Fibroblast of skin of right biceps (primary cell): ENCODE measurements around the gene MAP2K5.

Source experiments
- DNase-seq: peaks from one replicate; pipeline ENCODE4 v3.0.0-alpha.2; 2013

MAP2K5 gene

GRCh38 chr15:67765701-67766100 is 223.2 kb downstream of the MAP2K5 start:
- DNase-seq: no peak

DNA sequence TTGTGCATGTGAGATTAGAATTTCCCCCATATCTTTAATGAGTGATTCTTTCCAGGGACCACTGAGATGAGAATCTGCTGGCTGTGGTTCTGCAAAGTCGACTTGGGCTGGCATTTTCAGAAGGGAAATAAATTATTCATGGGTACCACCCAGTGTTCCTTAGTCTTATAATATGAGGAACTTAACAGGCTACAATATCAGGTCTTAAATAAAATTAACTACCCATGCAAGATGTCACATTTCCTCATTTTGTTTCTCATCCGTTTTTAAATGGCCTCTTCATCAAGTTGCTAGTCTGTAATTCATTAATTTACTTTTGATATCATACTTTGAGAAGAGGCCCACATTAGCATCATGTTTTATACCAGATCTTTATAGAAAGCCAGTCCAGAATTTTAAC is 224.5 kb downstream of the MAP2K5 start:
- DNase-seq: no peak

GRCh38 chr15:67768313-67768977 is 225.9 kb downstream of the MAP2K5 start:
- no peak for DNase-seq

- no peak for DNase-seq
Observed at GRCh38 chr15:67769497-67770357, 227.2 kb downstream of the MAP2K5 start.

DNA sequence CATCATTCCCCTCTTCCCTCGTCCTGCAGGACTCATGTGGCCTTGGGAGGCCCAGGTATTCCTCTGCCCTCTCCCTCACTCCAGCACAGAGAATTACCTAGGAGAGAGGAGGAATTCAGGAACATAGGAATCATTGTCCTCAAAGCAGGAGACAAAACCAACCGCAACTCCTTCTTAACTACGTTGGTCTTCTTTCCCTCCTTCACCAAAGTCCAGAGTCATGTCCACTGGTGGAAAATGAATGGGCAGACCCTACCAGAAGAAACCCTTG is 227.8 kb downstream of the MAP2K5 start:
- DNase-seq: no peak

- no peak for DNase-seq
Observed at GRCh38 chr15:67771189-67771800, 228.8 kb downstream of the MAP2K5 start.

GRCh38 chr15:67774626-67775025 is 232.1 kb downstream of the MAP2K5 start:
- no peak for DNase-seq

DNA sequence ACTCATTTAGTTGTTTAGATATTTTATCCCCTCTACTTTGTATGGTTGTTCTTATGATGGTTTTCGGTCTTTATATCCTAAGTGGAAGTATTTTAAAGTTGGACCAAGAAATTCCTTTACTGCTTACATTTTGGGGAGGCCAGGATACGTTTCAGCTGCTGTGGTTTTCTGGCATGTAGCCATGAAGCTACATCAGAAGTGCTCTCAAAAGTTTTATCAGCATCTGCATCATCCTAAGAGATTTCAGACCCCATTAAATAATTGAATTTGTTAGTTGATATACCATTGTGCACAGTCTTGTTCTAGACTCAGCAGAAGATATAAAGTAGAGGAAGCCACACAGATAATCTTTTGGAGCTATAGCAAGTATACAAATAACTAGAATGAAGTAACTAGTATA is 232.7 kb downstream of the MAP2K5 start:
- DNase-seq: no peak

GRCh38 chr15:67775998-67776397 is 233.5 kb downstream of the MAP2K5 start:
- DNase-seq: no peak

- DNase-seq: peak; percentile 58
Observed at GRCh38 chr15:67776600-67776999, 234.1 kb downstream of the MAP2K5 start.

DNA sequence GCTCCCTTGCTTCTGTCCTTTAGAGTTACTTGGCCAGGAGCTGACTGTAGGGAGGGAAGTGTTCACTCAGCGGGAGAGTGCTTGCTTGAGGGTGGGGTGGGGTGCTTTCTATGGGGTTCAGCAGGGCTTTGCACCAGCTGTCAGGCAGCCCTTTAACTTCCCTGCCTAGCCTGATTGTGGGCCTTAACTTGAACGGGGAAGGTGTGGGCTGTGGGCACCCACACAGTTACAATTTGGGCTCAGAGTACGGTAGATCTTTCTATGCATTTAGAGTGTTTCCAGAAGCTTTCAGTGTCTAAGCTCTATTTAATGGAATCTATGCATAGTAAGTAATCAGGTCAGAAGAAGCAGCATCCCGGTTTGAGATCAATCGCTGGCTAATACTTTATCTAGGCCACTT is 234.6 kb downstream of the MAP2K5 start:
- no peak for DNase-seq

- peak; percentile 16 for DNase-seq
Observed at GRCh38 chr15:67777773-67778172, 235.3 kb downstream of the MAP2K5 start.

DNA sequence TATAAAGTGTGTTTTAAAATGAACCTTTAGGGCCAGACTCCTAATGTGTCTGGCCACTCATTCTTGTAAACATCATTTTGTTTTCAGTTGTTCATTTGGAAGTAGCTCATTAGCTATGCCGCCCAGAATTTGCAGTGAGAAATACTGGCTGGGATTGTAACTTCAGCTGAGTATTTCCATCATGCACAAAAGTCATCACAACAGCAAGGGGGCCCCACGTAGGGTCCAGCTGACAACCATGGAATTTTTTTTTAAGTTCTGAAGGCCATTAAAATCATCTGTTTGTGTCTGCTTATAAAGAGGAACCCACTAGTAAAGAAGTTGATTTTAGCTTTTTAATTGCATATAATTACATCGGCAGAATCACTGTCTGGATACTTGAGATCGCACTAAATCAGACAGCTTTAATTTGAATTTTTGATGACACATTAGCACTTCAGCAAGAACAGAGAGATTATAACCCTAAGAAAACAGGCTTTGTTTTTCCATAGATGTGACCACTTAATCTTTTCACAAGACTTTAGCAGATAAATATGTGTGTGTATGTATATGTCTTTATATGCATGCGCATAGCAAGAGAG is 236.6 kb downstream of the MAP2K5 start:
- no peak for DNase-seq

- no peak for DNase-seq
Observed at GRCh38 chr15:67779549-67780111, 237.1 kb downstream of the MAP2K5 start.

DNA sequence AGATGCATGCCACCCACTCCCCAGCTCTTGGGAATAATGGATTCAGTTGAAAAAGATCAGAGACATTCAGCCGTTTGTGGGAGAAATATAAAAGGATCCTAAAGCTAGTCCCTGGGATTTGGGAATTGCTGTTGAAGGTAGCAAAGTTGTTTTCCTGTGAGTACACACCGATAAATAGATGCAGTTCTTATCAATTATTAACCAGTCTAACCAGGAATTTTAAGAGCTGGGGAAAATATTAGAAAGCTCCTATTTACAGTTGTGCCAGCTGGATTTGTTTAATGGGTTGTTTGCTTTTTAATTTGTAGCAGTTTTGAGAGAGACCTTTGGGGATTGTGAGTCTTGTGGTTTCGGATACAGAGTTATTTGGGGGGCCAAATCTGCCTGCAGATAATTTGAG is 238.6 kb downstream of the MAP2K5 start:
- no peak for DNase-seq

DNA sequence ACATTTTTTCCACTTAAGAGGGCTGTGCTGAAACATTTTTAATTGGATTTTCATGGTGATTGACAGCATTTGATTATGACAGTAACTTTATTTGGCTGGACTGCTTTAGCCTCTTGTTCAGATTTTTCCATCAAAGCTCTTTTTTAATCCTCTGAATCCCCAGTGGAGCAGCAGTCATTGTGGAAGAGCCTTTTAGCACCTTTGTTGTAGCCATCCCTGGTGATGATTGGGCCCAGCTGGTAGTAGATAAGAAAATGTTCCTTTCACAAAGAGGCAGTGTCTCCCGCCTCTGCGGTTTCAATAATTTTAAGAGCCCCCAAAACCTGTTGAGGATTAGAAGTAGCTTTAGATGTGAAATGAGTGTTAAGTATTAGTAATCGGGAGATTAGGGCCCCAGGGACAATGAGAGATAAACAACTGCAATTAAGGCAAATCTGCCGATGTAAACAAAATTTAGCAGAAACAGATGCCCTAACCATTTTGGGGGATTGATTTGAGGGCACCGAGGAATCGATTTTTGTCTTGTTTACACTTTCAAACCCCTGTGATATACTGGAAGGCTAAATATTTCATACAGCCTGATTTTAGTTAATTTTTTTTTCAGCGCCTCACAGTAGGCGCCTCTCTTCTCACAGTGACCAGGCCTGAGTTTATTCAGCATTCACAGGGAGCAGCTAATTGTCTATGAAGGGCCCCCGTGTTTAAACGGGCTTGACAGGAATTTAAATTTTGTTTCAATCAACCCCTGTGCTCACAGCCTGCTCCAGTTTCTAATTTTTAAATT is 239.6 kb downstream of the MAP2K5 start:
- DNase-seq: no peak

DNA sequence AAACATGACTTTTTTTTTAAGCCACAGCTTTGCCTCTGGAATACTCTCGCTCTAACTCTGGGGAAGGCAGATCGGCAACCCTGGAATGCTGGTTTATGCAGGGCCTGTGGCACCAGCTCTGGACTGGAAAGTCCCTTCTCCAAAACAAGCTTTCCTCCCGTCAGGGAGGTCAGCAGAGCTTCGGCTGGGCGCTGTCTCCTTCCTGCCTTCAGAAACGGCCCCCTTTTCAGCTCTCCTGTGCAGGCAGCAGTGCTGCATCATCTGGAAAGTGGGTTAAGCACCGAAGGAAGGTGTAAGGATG is 240.1 kb downstream of the MAP2K5 start:
- DNase-seq: no peak

DNA sequence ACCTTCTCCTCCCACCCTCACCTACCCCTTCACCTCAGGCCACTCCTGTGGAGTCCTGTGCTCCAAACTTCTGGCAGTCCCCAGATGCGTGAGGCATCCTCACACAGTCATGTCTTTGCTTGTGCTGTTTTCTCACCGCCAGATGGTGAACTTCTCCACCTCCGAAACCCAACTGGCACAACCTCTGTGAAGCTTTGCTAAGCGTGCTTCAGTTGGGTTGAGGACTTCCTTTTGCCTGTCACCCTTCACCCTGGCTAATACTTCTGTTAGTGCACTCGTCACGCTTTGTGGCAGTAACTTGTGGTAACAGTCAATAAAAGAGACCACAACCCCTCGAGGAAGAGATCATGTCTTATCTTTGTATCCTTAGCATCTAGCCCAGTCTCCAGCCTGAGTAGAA is 240.8 kb downstream of the MAP2K5 start:
- no peak for DNase-seq

- DNase-seq: no peak
Observed at GRCh38 chr15:67784090-67784781, 241.7 kb downstream of the MAP2K5 start.

DNA sequence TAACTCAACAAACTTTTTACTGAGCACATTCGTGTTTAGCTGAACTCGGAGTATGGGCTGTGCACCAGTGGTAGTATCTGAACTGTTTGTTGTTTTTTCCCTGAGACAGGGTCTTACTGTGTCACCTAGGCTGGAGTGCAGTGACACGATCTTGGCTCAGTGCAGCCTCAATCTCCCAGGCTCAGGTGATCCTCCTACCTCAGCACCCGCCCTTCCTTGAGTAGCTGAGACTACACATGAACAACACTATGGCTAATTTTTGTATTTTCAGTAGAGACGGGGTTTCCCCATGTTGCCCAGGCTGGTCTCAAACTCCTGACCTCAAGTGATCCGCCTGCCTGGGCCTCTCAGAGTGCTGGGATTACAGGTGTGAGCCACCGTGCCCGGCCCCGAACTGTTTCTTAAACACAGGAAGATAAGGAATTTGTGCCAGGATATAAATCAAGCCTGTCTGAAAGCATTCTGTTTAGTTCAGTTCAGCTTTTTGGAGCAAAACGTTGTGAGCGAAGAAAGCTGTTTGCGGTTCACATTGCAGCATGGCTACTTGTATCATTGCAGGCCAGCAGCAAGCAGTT is 242.4 kb downstream of the MAP2K5 start:
- DNase-seq: no peak

DNA sequence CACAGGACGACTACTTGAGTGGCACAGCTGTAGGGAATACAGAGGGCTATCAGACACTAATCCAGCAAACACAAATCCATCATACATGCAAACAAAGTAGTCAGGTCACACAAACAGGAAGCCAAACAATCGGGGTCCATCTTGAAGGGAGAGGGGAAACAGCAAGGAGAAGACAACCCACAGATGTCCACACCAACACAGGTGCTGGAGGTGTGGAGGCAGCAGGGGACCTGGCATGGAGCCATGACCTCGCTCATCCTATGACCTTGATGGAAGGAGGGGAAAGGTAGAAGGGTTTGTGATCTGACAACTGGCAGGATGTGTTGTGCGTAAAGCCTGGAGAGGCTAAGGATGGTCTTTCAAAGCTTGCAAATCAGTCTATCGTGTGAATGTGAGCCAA is 242.9 kb downstream of the MAP2K5 start:
- no peak for DNase-seq

DNA sequence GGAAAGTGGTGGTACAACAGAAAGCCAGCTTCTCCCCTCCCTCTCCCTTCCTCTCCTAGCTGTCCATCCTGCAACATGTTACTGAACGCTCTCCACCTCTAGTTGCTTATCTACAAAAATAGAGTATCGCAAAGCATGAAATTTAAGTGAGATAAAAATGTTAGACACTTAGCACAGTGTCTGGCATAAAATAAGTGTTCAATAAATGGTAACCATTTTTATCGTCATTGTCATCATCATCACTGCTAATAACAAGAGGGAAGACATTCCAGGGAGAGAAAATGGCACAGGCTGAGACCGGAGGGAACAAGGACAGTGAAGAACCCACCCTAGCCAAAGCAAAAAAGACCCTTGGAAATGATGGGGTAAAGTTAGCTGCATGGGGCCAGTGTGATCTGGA is 244.1 kb downstream of the MAP2K5 start:
- DNase-seq: no peak
